Endothelial cell of umbilical vein (primary cell): ENCODE results near the gene TMEM178B. TPM values are rescaled to one million over a fixed set of nuclear protein-coding genes. Genes with fewer than 3 reads are reported as not detected.

Experiments
- BruUV-seq: library from RNA; stranded (reverse); fragments of 400-500 nt; replicated peaks from 2 replicates; lab custom pipeline; 2021; lab: Mats Ljungman, UMichigan
- CTCF ChIA-PET: fragments of 300-600, 350-600 bp; sonication (Branson Sonifier 250); formaldehyde crosslinking; loops from one replicate; lab custom pipeline; 2021; ENCODE audit warnings: antibody characterized with exemption, inconsistent platforms; lab: Charles Lee
- POLR2A ChIA-PET: fragments of 300-600, 350-600 bp; sonication (Branson Sonifier 250); formaldehyde crosslinking; loops from one replicate; lab custom pipeline; 2021; ENCODE audit warnings: antibody characterized with exemption, inconsistent platforms; lab: Charles Lee
- DNase-seq: peaks from one replicate; pipeline ENCODE4 v3.0.0-alpha.2; 2011; ENCODE audit warnings: low read depth, low spot score
- FAIRE-seq: peaks from 2 replicates; lab custom pipeline; 2011; peaks lifted over from hg19 to GRCh38; lab: Jason Lieb, UNC
- H2AFZ ChIP-seq: 2 replicates; pipeline ENCODE4 v1.6.0; 2012; ENCODE audit warnings: low read depth, low read length, control low read depth, inconsistent platforms
- H3K27ac ChIP-seq: 2 replicates; pipeline ENCODE4 v1.5.1; 2011; ENCODE audit warnings: low read depth, mild to moderate bottlenecking, control low read depth, low read length, moderate library complexity; ENCODE audit not compliant: insufficient read depth
- H3K27me3 ChIP-seq, 2 experiments: 2 replicates each; pipeline versions ENCODE4 v1.6.0 to v1.6.1; 2011; ENCODE audit warnings: low read length in 2 of 2, mixed read lengths in 1 of 2; ENCODE audit not compliant: control insufficient read depth in 2 of 2, insufficient read depth in 2 of 2
- H3K36me3 ChIP-seq, 2 experiments: 2 replicates in 1 of 2; 3 replicates in 1 of 2; pipeline ENCODE4 v1.5.1; 2011; ENCODE audit warnings: low read length in 2 of 2, mild to moderate bottlenecking in 1 of 2, moderate library complexity in 1 of 2; ENCODE audit not compliant: control insufficient read depth in 2 of 2, insufficient read depth in 2 of 2; ENCODE audit errors: extremely low read depth in 1 of 2
- H3K4me1 ChIP-seq: 3 replicates; pipeline ENCODE4 v1.5.1; 2011; ENCODE audit warnings: mild to moderate bottlenecking, low read length; ENCODE audit not compliant: control insufficient read depth, insufficient read depth; ENCODE audit errors: extremely low read depth
- H3K4me2 ChIP-seq: 2 replicates; pipeline ENCODE4 v1.6.1; 2011; ENCODE audit warnings: low read length, control low read depth, mixed read lengths; ENCODE audit not compliant: insufficient read depth
- H3K4me3 ChIP-seq, 3 experiments: fragments of 200-600 bp in 1 of 3; sonication (generic), shearing (Covaris generic) in 1 of 3; replicated peaks in 1 of 3; 2 replicates each; pipeline ENCODE4 v1.5.1; 2011 to 2016; ENCODE audit warnings: control low read depth in 3 of 3, low read length in 3 of 3, mild to moderate bottlenecking in 2 of 3, inconsistent platforms in 1 of 3, low read depth in 1 of 3, moderate library complexity in 1 of 3; ENCODE audit not compliant: insufficient read depth in 1 of 3
- H3K79me2 ChIP-seq: 2 replicates; pipeline ENCODE4 v1.6.0; 2012; ENCODE audit warnings: low read length, inconsistent platforms; ENCODE audit not compliant: control insufficient read depth, insufficient read depth
- H3K9ac ChIP-seq: replicated peaks from 2 replicates; pipeline ENCODE3; 2011; ENCODE audit warnings: low read length, control low read depth; ENCODE audit not compliant: insufficient read depth; ENCODE audit errors: extremely low read depth
- H3K9me1 ChIP-seq: replicated peaks from 3 replicates; pipeline ENCODE4 v1.6.0; 2011; ENCODE audit warnings: mild to moderate bottlenecking, low read length; ENCODE audit not compliant: control insufficient read depth, insufficient read depth; ENCODE audit errors: extremely low read depth
- H3K9me3 ChIP-seq: replicated peaks from 2 replicates; pipeline ENCODE4 v1.5.1; 2012; ENCODE audit warnings: low read length, inconsistent platforms; ENCODE audit not compliant: control insufficient read depth, insufficient read depth
- H4K20me1 ChIP-seq: replicated peaks from 2 replicates; pipeline ENCODE3; 2011; ENCODE audit warnings: mild to moderate bottlenecking, low read length; ENCODE audit not compliant: control insufficient read depth, insufficient read depth; ENCODE audit errors: extremely low read depth
- EZH2 ChIP-seq: IDR thresholded peaks from 2 replicates; pipeline ENCODE4 v1.6.1; 2012; ENCODE audit warnings: borderline replicate concordance, low read depth, mild to moderate bottlenecking, moderate library complexity, low read length, inconsistent platforms; ENCODE audit not compliant: severe bottlenecking
- FOS ChIP-seq: IDR thresholded peaks from 2 replicates; pipeline ENCODE4 v1.6.1; 2011; ENCODE audit warnings: mild to moderate bottlenecking, low read length, moderate library complexity, borderline replicate concordance; ENCODE audit not compliant: insufficient read depth
- GATA2 ChIP-seq: IDR thresholded peaks from 2 replicates; pipeline ENCODE4 v1.7.0; 2011; ENCODE audit warnings: low read depth, mild to moderate bottlenecking, moderate library complexity, mixed read lengths, low read length; ENCODE audit not compliant: insufficient read length, insufficient read depth
- JUN ChIP-seq: IDR thresholded peaks from 2 replicates; pipeline ENCODE4 v1.6.1; 2011; ENCODE audit warnings: borderline replicate concordance, low read depth; ENCODE audit not compliant: insufficient read length, insufficient read depth
- MYC ChIP-seq: IDR thresholded peaks from one replicate; pipeline ENCODE4 v1.6.1; 2011; ENCODE audit warnings: mild to moderate bottlenecking, low read depth, low read length
- POLR2A ChIP-seq: IDR thresholded peaks from 2 replicates; pipeline ENCODE4 v1.6.1; 2012; ENCODE audit warnings: low read depth, mild to moderate bottlenecking, control low read depth, low read length
- POLR2AphosphoS5 ChIP-seq: IDR thresholded peaks from 2 replicates; pipeline ENCODE4 v1.6.1; 2012; ENCODE audit warnings: low read depth, mild to moderate bottlenecking, control low read depth, low read length, moderate library complexity; ENCODE audit not compliant: insufficient read depth
- dilution Hi-C: fragments of 300-500 bp; cut with MboI; formaldehyde crosslinking; loops from one replicate; pipeline ENCODE4 v1.15.0; 2019; ENCODE audit warnings: low sequenced_read_pairs; ENCODE audit not compliant: extremely low pct_ligation_motif_present
- intact Hi-C: fragments of 100-400 bp; cut with micrococcal nuclease; formaldehyde crosslinking; loops from one replicate; pipeline ENCODE4 v1.10.0; 2022
- polyA plus RNA-seq, 4 experiments: library from polyadenylated mRNA; depleted of rRNA in 3 of 4; stranded (reverse) in 3 of 4; unstranded in 1 of 4; fragments of >200 nt; gene quantifications; 2 replicates each; pipeline versions ENCODE4 v1.2.1 to v1.2.3, GENCODE V29; 2011 to 2012; ENCODE audit warnings: missing spikeins in 1 of 4
- total RNA-seq: library from RNA; stranded (reverse); gene quantifications from 2 replicates; pipeline ENCODE4 v1.2.3, GENCODE V29; 2021
- TF ChIP-seq, protein P1 (sequence below), 2 donors: IDR thresholded peaks; 1 replicate in 1 of 2; 2 replicates in 1 of 2; pipeline ENCODE4 v1.5.1; 2011; ENCODE audit warnings: low read length in 2 of 2, mild to moderate bottlenecking in 2 of 2, moderate library complexity in 2 of 2, control low read depth in 1 of 2, inconsistent platforms in 1 of 2, low read depth in 1 of 2; ENCODE audit not compliant: insufficient read depth in 1 of 2; ENCODE audit errors: extremely low read depth in 1 of 2
- TF ChIP-seq, protein P2 (sequence below): IDR thresholded peaks from 2 replicates; pipeline ENCODE4 v1.6.1; 2011; ENCODE audit not compliant: insufficient read depth, insufficient read length

The TMEM178B gene
- total and polyA plus RNA-seq, 2 donors (not counting 3 experiments of a cell fraction or from before 2014, with no cell fraction given): not detected

- dilution Hi-C loops: no loop called here
Observed at GRCh38 chr7:141393056-141393455, 319.2 kb downstream of the TMEM178B start.

More at GRCh38 chr7:141393056-141393455, 319.2 kb downstream of the TMEM178B start:
- Histone ChIP-seq H3K4me1 (no peaks in the 10 kb centered on the region), H4K20me1 (no peaks in the 10 kb centered on the region), H3K9me3 (no peaks in the 10 kb centered on the region), H3K79me2 (no peaks in the 10 kb centered on the region), H3K9me1 (no peaks in the 10 kb centered on the region), H3K9ac (no peak overlapping the region), H3K36me3 (no peaks in the 10 kb centered on the region), H3K4me3 (no peak overlapping the region), H3K27ac (no peak overlapping the region), H3K4me2 (no peak overlapping the region), H2AFZ (no peak overlapping the region), H3K27me3 (no peaks in the 10 kb centered on the region)
- FAIRE-seq (no peak), DNase-seq (no peak)
- BruUV-seq: no TSS peak
- intact Hi-C loops: no loop called here
- TF ChIP-seq POLR2A (no peak), MYC (no peak), JUN (no peak), GATA2 (no peak), FOS (no peak), EZH2 (no peak), POLR2AphosphoS5 (no peak)
- TF ChIP-seq, protein P1, sequence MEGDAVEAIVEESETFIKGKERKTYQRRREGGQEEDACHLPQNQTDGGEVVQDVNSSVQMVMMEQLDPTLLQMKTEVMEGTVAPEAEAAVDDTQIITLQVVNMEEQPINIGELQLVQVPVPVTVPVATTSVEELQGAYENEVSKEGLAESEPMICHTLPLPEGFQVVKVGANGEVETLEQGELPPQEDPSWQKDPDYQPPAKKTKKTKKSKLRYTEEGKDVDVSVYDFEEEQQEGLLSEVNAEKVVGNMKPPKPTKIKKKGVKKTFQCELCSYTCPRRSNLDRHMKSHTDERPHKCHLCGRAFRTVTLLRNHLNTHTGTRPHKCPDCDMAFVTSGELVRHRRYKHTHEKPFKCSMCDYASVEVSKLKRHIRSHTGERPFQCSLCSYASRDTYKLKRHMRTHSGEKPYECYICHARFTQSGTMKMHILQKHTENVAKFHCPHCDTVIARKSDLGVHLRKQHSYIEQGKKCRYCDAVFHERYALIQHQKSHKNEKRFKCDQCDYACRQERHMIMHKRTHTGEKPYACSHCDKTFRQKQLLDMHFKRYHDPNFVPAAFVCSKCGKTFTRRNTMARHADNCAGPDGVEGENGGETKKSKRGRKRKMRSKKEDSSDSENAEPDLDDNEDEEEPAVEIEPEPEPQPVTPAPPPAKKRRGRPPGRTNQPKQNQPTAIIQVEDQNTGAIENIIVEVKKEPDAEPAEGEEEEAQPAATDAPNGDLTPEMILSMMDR (IDR thresholded peaks at IDR 0.05; ENCODE audit: extremely low read depth in 1 of 2, insufficient read depth in 1 of 2, low read depth in 1 of 2, low read length in 2 of 2): no peak
- TF ChIP-seq, protein P2, sequence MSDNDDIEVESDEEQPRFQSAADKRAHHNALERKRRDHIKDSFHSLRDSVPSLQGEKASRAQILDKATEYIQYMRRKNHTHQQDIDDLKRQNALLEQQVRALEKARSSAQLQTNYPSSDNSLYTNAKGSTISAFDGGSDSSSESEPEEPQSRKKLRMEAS: no peak
- CTCF ChIA-PET: no interaction called here
- POLR2A ChIA-PET: no interaction called here
